Measurements from ENCODE around the gene RABL2A. TPM values are rescaled to one million over a fixed set of nuclear protein-coding genes. Genes with fewer than 3 reads are reported as not detected.
"Not testable (repeated sequence)": the region's sequence is repeated elsewhere in the genome, so short reads cannot be mapped to it uniquely, and the experiment has no call there.

The RABL2A gene
- total RNA-seq, 1 donor from 2014 or later = 9.6 TPM

GRCh38 chr2:113636226-113636625 is 9.2 kb downstream of the RABL2A start:
- not testable (repeated sequence) for H3K4me3 ChIP-seq (ENCODE audit: low read depth, low read length); H3K27me3 ChIP-seq (ENCODE audit: control insufficient read depth, insufficient read depth, low read length); H3K36me3 ChIP-seq (ENCODE audit: control insufficient read depth, insufficient read depth, low read length); DNase-seq (ENCODE audit: low read depth)

- H3K27me3 ChIP-seq (ENCODE audit: control insufficient read depth, insufficient read depth, low read length); H3K36me3 ChIP-seq (ENCODE audit: control insufficient read depth, insufficient read depth, low read length); H3K4me3 ChIP-seq (ENCODE audit: low read depth, low read length); DNase-seq (ENCODE audit: low read depth): not testable (repeated sequence)
These were observed 11.0 kb downstream of the RABL2A start for GRCh38 chr2:113638084-113638483.

GRCh38 chr2:113646217-113646616 is 19.2 kb downstream of the RABL2A start:
- not testable (repeated sequence) for DNase-seq (ENCODE audit: low read depth); H3K36me3 ChIP-seq (ENCODE audit: control insufficient read depth, insufficient read depth, low read length); H3K27me3 ChIP-seq (ENCODE audit: control insufficient read depth, insufficient read depth, low read length); H3K4me3 ChIP-seq (ENCODE audit: low read depth, low read length)

GRCh38 chr2:113650834-113651815 is 24.1 kb downstream of the RABL2A start:
- H3K36me3 ChIP-seq (ENCODE audit: control insufficient read depth, insufficient read depth, low read length); DNase-seq (ENCODE audit: low read depth); H3K4me3 ChIP-seq (ENCODE audit: low read depth, low read length); H3K27me3 ChIP-seq (ENCODE audit: control insufficient read depth, insufficient read depth, low read length): not testable (repeated sequence)

GRCh38 chr2:113652599-113652998 is 25.5 kb downstream of the RABL2A start:
- H3K27me3 ChIP-seq (ENCODE audit: control insufficient read depth, insufficient read depth, low read length); H3K4me3 ChIP-seq (ENCODE audit: low read depth, low read length); H3K36me3 ChIP-seq (ENCODE audit: control insufficient read depth, insufficient read depth, low read length); DNase-seq (ENCODE audit: low read depth): not testable (repeated sequence)

GRCh38 chr2:113656031-113656624 is 29.1 kb downstream of the RABL2A start:
- not testable (repeated sequence) for H3K36me3 ChIP-seq (ENCODE audit: control insufficient read depth, insufficient read depth, low read length); DNase-seq (ENCODE audit: low read depth); H3K27me3 ChIP-seq (ENCODE audit: control insufficient read depth, insufficient read depth, low read length); H3K4me3 ChIP-seq (ENCODE audit: low read depth, low read length)

- not testable (repeated sequence) for H3K36me3 ChIP-seq (ENCODE audit: control insufficient read depth, insufficient read depth, low read length); H3K27me3 ChIP-seq (ENCODE audit: control insufficient read depth, insufficient read depth, low read length); DNase-seq (ENCODE audit: low read depth); H3K4me3 ChIP-seq (ENCODE audit: low read depth, low read length)
These were observed 30.7 kb downstream of the RABL2A start for GRCh38 chr2:113657735-113658134.

- DNase-seq (ENCODE audit: low read depth); H3K36me3 ChIP-seq (ENCODE audit: control insufficient read depth, insufficient read depth, low read length); H3K27me3 ChIP-seq (ENCODE audit: control insufficient read depth, insufficient read depth, low read length); H3K4me3 ChIP-seq (ENCODE audit: low read depth, low read length): not testable (repeated sequence)
These were observed 36.4 kb downstream of the RABL2A start for GRCh38 chr2:113663285-113664060.

- not testable (repeated sequence) for H3K4me3 ChIP-seq (ENCODE audit: low read depth, low read length); H3K36me3 ChIP-seq (ENCODE audit: control insufficient read depth, insufficient read depth, low read length); H3K27me3 ChIP-seq (ENCODE audit: control insufficient read depth, insufficient read depth, low read length); DNase-seq (ENCODE audit: low read depth)
These were observed 37.9 kb downstream of the RABL2A start for GRCh38 chr2:113664761-113665533.

- not testable (repeated sequence) for DNase-seq (ENCODE audit: low read depth); H3K36me3 ChIP-seq (ENCODE audit: control insufficient read depth, insufficient read depth, low read length); H3K27me3 ChIP-seq (ENCODE audit: control insufficient read depth, insufficient read depth, low read length); H3K4me3 ChIP-seq (ENCODE audit: low read depth, low read length)
These were observed 41.9 kb downstream of the RABL2A start for GRCh38 chr2:113669013-113669412.
